Measurements from ENCODE around the gene KCNIP4.

Gene KCNIP4

DNA sequence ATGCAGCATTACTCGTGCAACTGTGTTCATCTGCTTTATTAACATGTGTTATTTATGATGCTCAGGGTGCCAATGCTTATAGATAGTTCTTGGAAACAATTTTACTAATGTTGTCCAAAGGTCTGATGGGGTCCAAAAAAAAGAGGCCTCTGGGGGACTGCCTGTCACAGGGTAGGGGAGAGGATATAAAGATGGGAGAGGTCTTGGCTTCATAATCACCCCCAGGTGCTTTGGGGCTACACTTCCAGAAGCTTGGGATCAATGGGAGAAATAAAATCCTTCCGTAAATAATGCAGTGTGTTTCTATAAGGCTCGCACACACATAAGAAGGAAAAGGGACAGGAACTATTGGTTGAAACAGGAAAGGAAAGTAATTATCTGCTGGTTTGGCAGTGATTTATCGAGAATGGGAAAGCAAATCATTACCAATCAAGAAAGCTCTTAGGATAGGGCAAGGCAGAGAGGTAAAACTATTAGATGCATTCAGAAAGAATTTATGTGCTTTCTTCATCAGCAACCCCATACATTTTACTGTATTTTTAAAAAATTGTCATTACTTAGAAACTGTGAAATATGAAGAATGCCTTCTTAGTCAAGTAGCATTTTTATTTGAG, 677.0 kb downstream of the KCNIP4 start:
- in situ Hi-C loops (cut with MboI; ENCODE audit: low sequenced_read_pairs): no loop called here
- Histone ChIP-seq H3K4me3 (no peak overlapping the region), H3K4me1 (no peaks in the 10 kb centered on the region), H3K36me3 (replicated peaks) (no peaks in the 10 kb centered on the region), H3K9me3 (no peaks in the 10 kb centered on the region), H3K27me3 (ENCODE audit: low read depth) (no peaks in the 10 kb centered on the region)
- DNase-seq (ENCODE audit: low spot score in 2 of 2): no peak

DNA sequence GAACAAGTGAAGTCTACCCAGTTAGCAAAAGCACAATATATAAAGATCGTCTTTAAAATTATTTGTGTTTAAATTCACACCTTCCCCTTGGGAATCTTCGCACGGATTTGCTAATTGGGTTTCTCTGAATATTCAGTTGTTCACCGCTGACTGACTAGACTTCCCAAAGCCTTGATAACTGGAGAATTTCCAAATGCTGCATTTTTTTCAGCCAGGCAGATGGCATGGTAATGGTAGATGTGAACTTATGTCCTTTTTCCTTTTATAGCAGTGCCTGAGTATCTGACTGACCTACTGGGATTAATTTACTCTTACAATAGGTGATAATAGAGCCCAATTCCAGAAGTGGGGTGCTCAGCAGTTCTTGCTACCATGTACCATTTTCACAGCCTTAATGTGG, 700.2 kb downstream of the KCNIP4 start:
- Histone ChIP-seq H3K4me1 (no peaks in the 10 kb centered on the region), H3K9me3 (no peaks in the 10 kb centered on the region), H3K4me3 (no peak overlapping the region), H3K27me3 (ENCODE audit: low read depth) (no peaks in the 10 kb centered on the region), H3K36me3 (replicated peaks) (no peaks in the 10 kb centered on the region)
- DNase-seq (ENCODE audit: low spot score in 2 of 2): no peak
- in situ Hi-C loops (cut with MboI; ENCODE audit: low sequenced_read_pairs): no loop called here

DNA sequence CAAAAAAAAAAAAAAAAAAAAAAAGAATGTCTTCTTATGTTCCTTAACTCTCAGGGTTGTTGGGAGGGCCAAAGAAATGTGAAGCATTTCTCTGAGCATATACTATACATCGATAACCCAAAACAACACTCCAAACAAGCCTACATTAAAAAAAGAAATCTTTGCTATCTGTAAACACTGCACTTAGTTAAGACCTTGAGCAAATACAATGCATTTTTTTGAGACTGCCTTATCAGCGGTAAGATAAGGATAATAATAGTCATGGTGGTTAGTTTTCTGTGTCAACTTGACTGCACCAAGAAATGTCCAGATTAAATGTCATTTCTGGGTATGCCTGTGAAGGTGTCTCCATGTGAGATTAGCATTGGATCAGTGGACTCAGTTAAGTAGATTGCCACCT, 706.4 kb downstream of the KCNIP4 start:
- no peak overlapping the region for H3K4me3 ChIP-seq
- H3K27me3 ChIP-seq (ENCODE audit: low read depth): no peaks in the 10 kb centered on the region
- DNase-seq (ENCODE audit: low spot score in 2 of 2): no peak
- in situ Hi-C loops (cut with MboI; ENCODE audit: low sequenced_read_pairs): no loop called here
- no peaks in the 10 kb centered on the region for H3K36me3 ChIP-seq (replicated peaks)
- H3K9me3 ChIP-seq: no peaks in the 10 kb centered on the region
- no peaks in the 10 kb centered on the region for H3K4me1 ChIP-seq

DNA sequence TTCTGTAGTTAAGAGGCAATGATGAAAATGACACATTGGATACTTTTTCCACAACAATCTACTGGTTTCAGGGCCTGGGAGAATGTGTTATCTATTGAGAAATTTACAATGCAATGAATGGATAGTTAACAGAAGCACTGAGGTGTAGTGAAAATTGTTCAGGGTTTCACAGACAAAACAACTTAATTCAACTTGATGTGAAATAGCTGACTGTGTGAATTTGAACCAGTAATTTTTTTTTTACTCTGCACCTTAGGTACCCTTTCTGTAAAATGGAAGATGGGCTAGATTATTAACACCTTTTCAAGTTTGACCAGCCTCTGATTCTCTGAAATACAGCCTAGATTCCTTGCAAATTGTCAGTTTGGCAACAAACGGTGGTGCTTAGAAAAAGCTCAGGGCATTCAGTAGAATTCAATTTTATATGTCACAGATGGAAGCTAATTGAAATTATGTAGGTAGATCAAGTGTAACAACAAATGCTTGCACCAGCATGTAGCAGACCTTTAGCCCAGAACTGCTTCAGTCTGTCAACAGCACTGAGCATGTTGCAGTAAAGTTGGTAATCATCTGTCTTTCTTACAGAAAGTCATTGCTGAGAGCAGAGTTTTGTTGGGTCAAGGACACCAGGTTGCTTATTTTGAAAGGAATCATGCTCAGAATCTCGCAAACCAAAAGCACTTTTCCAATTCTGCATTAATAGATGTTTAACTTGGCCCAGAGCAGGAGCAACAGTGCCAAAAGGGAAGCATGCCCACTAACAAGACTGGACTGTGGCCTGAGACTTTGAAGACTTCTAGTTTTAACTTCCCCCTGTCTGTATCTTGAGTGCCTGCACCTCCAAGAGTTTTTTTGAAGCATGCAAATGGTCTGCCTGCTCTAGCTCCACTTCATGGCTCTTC, 721.7 kb downstream of the KCNIP4 start:
- H3K9me3 ChIP-seq: no peaks in the 10 kb centered on the region
- no peaks in the 10 kb centered on the region for H3K27me3 ChIP-seq (ENCODE audit: low read depth)
- H3K4me1 ChIP-seq: no peaks in the 10 kb centered on the region
- no peaks in the 10 kb centered on the region for H3K36me3 ChIP-seq (replicated peaks)
- H3K4me3 ChIP-seq: no peak overlapping the region
- in situ Hi-C loops (cut with MboI; ENCODE audit: low sequenced_read_pairs): no loop called here
- no peak for DNase-seq (ENCODE audit: low spot score in 2 of 2)

DNA sequence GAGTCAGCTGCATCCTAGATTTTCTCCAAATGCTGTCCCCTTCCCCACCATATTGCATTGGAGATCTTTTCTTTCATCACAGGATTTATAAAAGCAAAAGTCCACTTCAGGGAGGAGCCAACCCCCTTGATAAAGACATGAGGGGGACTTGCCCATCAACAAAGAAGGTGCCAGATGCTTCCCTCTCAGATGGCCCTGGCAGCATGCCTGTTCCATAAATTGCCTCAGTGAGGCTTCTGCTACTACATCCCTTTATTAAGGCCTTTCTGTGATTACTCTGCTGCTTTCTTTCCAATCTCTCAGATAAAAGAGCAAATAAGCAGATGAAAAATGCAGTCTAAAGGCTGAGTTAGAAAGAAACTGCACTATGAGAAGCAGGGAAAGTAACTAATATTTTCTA, 736.7 kb downstream of the KCNIP4 start:
- no peak overlapping the region for H3K4me3 ChIP-seq
- in situ Hi-C loops (cut with MboI; ENCODE audit: low sequenced_read_pairs): no loop called here
- H3K9me3 ChIP-seq: no peaks in the 10 kb centered on the region
- no peaks in the 10 kb centered on the region for H3K27me3 ChIP-seq (ENCODE audit: low read depth)
- H3K36me3 ChIP-seq (replicated peaks): no peaks in the 10 kb centered on the region
- DNase-seq (ENCODE audit: low spot score in 2 of 2): no peak
- H3K4me1 ChIP-seq: no peaks in the 10 kb centered on the region

DNA sequence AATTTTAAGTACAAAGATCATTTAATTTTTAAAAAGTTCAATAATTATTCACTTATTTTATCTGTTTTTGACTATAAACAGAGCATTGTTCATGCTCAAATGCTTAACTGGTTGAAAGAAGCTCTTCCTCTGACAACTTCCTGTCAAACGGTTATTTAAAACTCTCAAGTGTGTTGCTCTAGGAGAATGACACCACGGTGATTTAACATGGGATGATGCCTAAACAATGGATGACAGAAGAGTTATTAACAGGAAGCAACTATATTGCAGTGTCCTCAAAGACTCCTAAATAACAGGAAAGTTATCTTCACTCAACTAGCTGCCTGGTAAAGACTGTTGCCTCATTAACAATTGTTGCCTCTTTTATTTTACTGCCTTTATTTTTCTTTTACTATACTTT, 738.7 kb downstream of the KCNIP4 start:
- H3K36me3 ChIP-seq (replicated peaks): no peaks in the 10 kb centered on the region
- H3K4me1 ChIP-seq: no peaks in the 10 kb centered on the region
- H3K27me3 ChIP-seq (ENCODE audit: low read depth): no peaks in the 10 kb centered on the region
- no peaks in the 10 kb centered on the region for H3K9me3 ChIP-seq
- H3K4me3 ChIP-seq: no peak overlapping the region
- in situ Hi-C loops (cut with MboI; ENCODE audit: low sequenced_read_pairs): no loop called here
- DNase-seq (ENCODE audit: low spot score in 2 of 2): no peak

DNA sequence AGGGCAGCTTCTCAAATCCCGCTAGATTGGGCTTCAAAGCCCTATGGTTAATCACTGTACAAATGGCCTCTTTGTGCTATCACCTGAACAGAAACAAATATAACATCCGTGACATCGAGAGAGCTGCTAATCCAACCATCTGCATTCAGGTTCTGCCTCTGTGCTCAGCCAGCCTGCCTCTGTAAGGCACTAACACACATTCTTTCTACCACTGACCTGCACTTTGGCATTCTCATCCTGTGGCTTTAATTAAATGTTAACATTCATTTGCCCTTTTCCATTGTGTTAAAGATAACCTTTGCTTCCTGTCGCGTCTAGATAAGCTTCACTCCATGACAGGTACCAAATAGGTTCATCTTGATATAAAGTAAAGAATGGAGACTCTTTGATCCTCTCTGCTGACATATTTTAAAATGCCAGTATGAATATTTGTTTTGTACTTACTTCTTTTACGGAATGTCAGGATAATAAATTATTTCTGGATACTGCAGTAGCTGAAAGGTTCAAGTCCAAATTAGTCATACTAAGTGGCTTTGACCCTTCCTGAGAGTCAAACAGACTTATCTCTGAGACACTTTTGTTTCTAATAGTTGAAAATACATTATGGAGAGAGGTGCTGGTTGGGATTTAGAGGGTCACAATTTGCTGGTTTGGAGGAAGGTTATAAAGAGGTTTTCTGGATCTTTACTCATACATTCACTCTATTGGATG, 742.6 kb downstream of the KCNIP4 start:
- H3K4me3 ChIP-seq: no peak overlapping the region
- no peaks in the 10 kb centered on the region for H3K4me1 ChIP-seq
- H3K36me3 ChIP-seq (replicated peaks): no peaks in the 10 kb centered on the region
- no peaks in the 10 kb centered on the region for H3K9me3 ChIP-seq
- in situ Hi-C loops (cut with MboI; ENCODE audit: low sequenced_read_pairs): no loop called here
- no peak for DNase-seq (ENCODE audit: low spot score in 2 of 2)
- H3K27me3 ChIP-seq (ENCODE audit: low read depth): no peaks in the 10 kb centered on the region

DNA sequence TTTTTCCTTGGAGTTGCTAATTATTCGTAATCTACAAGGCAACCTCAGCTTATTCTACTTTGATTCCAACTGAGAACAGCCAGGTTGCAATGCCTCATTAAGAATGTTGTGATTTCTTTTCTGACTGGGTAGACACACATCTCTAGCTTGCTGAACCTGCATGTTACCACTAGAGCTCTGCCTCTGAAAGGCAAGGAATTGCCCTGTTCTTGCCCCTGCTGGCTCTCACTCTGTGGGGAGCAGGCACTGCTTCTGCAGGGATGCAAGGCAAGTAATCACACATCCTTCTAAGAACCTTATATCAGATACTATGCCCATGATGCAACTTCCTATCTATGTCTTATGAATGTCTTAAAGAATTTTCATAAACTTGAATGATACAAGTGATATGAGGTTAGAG, 745.2 kb downstream of the KCNIP4 start:
- in situ Hi-C loops (cut with MboI; ENCODE audit: low sequenced_read_pairs): no loop called here
- H3K4me3 ChIP-seq: no peak overlapping the region
- no peaks in the 10 kb centered on the region for H3K9me3 ChIP-seq
- DNase-seq (ENCODE audit: low spot score in 2 of 2): no peak
- no peaks in the 10 kb centered on the region for H3K4me1 ChIP-seq
- no peaks in the 10 kb centered on the region for H3K36me3 ChIP-seq (replicated peaks)
- no peaks in the 10 kb centered on the region for H3K27me3 ChIP-seq (ENCODE audit: low read depth)

DNA sequence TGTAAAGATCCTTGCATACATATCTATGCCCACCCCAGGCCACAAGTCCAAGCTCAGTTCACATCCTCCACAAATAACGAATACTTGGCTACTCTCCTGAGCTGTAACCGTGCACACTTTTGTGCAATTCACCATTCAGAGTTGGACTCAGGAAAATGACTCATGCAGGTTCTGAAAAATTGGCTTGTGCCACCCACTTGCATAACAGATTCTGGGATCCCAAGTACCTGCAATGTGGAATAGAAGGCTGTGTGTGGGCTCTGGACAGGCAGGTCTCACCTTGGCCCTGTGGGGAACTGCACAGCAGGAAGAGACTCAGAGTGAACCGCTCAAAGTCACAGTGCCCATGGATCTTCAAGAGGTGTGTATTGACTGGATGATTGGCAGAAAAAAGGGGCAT, 745.6 kb downstream of the KCNIP4 start:
- Histone ChIP-seq H3K4me1 (no peaks in the 10 kb centered on the region), H3K4me3 (no peak overlapping the region), H3K36me3 (replicated peaks) (no peaks in the 10 kb centered on the region), H3K27me3 (ENCODE audit: low read depth) (no peaks in the 10 kb centered on the region), H3K9me3 (no peaks in the 10 kb centered on the region)
- in situ Hi-C loops (cut with MboI; ENCODE audit: low sequenced_read_pairs): no loop called here
- no peak for DNase-seq (ENCODE audit: low spot score in 2 of 2)

DNA sequence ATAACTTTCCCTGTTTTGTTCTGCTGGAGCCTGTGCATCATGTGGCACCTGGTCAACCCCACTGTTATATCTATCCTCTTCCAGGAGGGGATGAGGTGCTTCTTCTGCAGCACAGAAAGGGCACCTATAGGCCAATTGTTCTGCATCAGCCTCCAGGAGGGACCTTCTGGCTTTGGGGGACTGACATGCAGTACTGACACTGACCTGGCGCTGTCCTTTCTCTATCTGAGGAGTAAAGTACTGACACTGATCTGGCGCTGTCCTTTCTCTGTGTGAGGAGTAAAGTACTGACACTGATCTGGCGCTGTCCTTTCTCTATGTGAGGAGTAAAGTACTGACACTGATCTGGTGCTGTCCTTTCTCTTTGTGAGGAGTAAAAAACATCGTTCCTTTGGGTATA, 749.9 kb downstream of the KCNIP4 start:
- Histone ChIP-seq H3K27me3 (ENCODE audit: low read depth) (no peaks in the 10 kb centered on the region), H3K9me3 (no peaks in the 10 kb centered on the region), H3K36me3 (replicated peaks) (no peaks in the 10 kb centered on the region), H3K4me1 (no peaks in the 10 kb centered on the region), H3K4me3 (no peak overlapping the region)
- no peak for DNase-seq (ENCODE audit: low spot score in 2 of 2)
- in situ Hi-C loops (cut with MboI; ENCODE audit: low sequenced_read_pairs): no loop called here

DNA sequence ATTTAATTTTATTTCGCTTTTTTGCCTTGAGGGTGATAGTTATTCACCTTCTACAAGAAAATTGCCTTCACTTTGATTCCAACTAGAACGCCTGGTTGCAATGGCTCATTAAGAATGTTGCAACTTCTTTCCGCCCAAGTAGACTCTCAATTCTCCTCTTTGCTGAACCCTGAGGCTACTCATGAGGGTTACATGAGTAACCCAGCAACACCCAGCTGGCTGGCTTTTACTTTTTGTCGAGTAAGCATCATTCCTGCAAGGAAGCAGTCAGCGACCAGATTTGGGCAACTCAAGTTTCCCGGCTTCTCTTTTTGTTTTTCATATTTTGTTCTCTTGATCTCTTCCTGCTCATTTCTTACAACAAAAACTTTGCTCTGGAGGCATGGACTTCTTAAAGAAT, 752.9 kb downstream of the KCNIP4 start:
- no peak overlapping the region for H3K4me3 ChIP-seq
- H3K9me3 ChIP-seq: no peaks in the 10 kb centered on the region
- H3K36me3 ChIP-seq (replicated peaks): no peaks in the 10 kb centered on the region
- in situ Hi-C loops (cut with MboI; ENCODE audit: low sequenced_read_pairs): no loop called here
- H3K4me1 ChIP-seq: no peaks in the 10 kb centered on the region
- DNase-seq (ENCODE audit: low spot score in 2 of 2): no peak
- no peaks in the 10 kb centered on the region for H3K27me3 ChIP-seq (ENCODE audit: low read depth)

DNA sequence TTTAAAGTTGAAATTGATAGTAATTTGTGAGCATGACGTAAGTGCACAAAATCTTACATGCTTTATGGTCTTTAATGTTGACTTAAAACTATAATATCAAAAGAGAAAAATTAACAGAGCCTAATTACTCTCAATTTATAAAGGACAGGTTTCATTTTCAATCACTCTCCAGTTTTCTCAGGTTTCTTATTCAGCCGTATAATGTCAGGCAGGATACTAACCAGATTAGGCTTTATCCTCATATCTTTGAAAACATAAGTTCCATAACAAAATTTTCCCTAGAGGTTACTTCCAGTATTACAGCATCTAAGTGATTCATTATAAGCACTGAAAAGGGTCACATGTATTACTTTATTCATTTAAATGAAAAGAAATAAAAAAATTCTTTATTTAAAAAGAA, 756.2 kb downstream of the KCNIP4 start:
- Histone ChIP-seq H3K9me3 (no peaks in the 10 kb centered on the region), H3K4me1 (no peaks in the 10 kb centered on the region), H3K4me3 (no peak overlapping the region), H3K36me3 (replicated peaks) (no peaks in the 10 kb centered on the region), H3K27me3 (ENCODE audit: low read depth) (no peaks in the 10 kb centered on the region)
- no peak for DNase-seq (ENCODE audit: low spot score in 2 of 2)
- in situ Hi-C loops (cut with MboI; ENCODE audit: low sequenced_read_pairs): no loop called here

DNA sequence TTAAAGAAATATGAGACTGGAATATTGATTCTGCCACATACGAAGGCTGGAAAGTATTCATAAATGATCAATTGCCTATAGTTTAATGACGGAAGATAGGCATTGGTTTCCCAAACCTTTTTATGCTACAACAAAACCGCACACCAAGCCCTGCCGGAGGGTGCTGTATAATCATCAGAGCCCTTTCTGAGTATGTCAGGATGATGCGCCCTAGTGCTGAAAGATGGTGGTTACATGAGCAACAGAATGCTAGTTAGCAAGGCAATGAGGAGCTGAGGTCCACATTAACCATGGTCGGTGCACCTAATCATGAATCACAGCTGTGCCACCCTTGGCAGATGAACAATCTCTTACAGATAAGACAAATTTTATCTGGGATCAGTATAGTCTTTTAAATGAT, 757.3 kb downstream of the KCNIP4 start:
- Histone ChIP-seq H3K9me3 (no peaks in the 10 kb centered on the region), H3K36me3 (replicated peaks) (no peaks in the 10 kb centered on the region), H3K27me3 (ENCODE audit: low read depth) (no peaks in the 10 kb centered on the region), H3K4me1 (no peaks in the 10 kb centered on the region), H3K4me3 (no peak overlapping the region)
- in situ Hi-C loops (cut with MboI; ENCODE audit: low sequenced_read_pairs): no loop called here
- DNase-seq (ENCODE audit: low spot score in 2 of 2): no peak

DNA sequence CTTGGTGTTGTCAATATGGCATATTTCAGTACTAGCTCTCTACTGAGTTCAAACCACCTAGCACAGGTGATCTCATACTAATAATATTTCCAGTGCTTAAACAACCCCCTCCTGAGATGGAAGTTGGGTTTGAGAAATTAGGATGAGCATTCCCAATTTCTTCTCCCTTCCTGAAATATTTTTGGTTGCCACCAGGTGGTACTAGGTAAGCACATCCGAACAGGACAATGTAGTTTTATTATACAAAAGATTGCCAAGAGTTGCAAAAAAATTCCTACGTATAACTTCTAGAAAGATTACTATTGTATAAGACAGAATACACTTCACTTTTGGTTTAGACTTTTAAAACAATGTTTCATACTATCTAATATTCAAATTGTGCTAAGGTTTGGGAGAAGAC, 763.8 kb downstream of the KCNIP4 start:
- no peak for DNase-seq (ENCODE audit: low spot score in 2 of 2)
- Histone ChIP-seq H3K9me3 (no peaks in the 10 kb centered on the region), H3K4me3 (no peak overlapping the region), H3K27me3 (ENCODE audit: low read depth) (no peaks in the 10 kb centered on the region), H3K36me3 (replicated peaks) (no peaks in the 10 kb centered on the region), H3K4me1 (no peaks in the 10 kb centered on the region)
- in situ Hi-C loops (cut with MboI; ENCODE audit: low sequenced_read_pairs): no loop called here

Measured in HAP-1 (cell line).